NCI-H2196 treated with DMSO at 0.1 percent for 48 hours (cell line): Measurements from ENCODE around the gene PAM16.
A peak's percentile ranks its signal among the peaks of the same experiment; 100 is the strongest.

Experiments
- DNase-seq: peaks from one replicate; lab custom pipeline; 2025; ENCODE audit not compliant: unreplicated experiment; lab: John Stamatoyannopoulos, UW

Gene PAM16

DNA sequence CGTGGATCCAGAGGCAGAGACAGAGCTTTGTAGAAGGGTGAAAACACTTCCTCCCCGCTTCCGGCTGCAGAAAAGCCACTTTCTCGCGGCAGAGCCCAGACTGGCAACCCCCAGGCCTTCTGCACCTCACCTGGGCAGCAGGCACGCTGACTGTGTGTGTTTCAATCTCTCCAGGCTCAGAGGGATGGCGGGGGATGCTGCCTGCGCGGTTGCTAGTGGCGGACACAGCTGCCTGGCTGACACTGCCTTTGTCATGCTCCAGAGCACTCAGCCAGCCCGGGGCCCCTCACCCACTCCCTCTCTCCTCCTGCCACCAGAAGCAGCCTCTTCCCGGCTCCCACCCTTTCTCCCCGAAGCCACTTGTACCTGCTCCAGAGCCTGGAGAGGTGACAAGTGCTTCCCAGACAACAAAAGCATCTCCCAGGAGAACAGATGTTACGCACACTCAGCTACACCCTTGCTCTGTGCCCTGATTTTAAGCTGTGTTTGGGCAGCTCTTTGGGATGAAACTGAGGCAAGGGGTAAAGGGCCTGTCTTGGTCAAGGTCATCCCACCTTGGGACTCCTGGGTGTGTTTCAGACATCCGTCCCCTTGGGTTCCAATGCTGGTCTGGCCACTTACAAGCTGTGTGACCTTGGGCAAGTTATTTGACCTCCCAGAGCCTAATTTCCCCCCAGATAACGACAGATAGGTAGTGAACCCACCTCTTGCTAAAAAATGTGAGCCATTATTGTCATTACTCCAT, 44.5 kb downstream of the PAM16 start:
- DNase-seq, result no peak

DNA sequence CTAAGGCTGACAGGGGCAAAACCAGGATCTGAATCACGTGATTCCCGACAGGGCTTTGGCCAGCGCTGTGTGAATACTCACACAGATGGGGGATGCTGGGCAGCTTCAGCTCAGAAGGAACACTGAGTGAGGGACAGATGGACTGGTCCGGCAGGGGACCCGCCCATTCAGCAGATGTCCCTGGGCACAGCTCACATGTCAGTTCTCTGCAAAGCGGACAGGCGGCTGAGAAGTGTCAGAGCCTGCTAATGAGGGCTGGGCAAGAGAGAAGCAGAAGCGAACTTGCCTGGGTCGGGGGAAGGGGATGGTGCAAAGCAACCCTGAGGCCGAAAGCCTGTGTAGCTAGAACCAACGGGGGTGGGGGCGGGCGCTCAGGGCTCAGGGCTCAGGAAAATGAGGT, 47.1 kb downstream of the PAM16 start:
- DNase-seq, result no peak

DNA sequence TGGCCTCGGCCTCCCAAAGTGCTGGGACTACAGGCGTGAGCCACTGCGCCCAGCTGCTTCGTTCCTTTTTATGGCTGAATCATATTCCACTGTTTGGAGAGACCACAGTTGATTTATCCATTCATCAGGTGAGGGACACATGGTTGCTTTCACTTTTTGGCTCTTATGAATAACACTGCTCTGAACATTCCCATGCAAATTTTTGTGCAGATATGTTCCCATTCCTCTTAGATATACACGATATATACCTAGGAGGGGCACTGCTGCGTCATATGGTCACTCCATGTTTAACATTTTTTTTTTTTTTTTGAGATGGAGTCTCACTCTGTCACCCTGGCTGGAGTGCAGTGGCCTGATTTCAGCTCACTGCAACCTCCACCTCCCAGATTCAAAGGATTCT, 49.2 kb downstream of the PAM16 start:
- DNase-seq, result no peak

DNA sequence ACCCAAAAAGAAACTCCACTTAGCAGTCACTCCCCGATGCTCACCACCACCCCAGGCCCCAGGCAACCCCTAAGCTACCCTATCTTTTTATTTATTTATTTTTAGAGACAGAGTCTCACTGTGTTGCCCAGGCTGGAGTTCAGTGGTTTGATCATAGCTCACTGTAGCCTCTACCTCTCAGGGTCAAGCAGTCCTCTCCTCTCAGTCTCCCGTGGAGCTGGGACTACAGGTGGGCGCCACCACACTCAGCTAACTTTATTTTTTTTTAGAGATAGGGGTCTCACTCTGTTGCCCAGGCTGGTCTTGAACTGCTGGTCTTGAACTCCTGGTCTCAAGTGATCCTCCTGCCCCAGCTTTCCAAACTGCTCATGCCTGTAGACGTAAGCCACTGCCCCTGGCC, 49.9 kb downstream of the PAM16 start:
- no peak for DNase-seq

DNA sequence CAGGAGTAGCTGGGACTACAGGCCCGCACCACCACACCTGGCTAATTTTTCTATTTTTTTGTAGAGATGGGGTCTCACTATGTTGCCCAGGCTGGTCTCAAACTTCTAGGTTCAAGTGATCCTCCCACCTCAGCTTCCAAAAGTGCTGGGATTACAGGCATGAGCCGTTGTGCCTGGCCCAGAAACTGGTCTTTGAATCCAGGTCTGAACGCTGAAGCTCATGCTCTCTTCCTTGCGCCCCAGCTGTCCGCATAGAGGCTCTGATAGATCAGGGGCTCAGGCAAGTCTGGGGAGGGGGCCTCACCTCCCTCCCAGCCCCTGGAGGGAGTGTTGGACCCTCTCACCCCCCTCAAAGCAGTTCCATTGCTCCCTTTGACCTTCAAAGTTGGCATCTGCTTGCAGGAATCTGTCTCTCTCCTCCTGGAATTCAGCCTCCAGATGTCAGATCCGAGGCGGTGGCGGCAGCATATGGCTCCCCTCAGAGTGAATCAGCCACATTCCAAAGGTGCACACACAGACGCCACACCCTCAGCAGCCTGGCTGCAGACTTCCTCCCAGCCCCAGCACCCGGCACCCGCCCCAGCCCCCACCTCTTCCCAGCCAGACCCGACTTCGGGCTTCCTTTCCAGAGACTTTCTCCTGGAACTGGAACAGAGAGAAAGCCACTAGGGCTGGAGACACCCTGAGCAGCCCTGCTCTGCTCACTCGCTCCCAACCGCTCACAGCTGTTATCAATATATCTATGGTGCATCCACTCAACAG, 52.2 kb downstream of the PAM16 start:
- no peak for DNase-seq

DNA sequence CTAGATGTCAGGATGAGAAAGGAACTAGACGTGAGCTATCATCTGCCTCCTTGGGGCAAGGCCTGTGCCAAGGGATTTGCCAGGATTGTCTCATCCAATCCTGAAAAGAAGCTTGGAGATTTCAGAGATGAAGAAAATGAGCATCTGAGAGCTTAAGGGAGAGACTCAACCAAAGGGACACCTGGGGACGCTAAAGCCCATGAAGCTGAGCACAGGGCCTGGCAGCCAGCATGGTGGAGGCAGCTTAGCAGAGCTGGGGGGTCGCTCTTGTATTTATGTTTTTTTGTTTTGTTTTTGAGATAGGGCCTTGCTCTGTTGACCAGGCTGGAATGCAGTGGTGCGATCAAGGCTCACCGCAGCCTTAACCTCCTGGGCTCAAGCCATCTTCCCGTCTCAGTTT, 53.6 kb downstream of the PAM16 start:
- DNase-seq, result no peak

DNA sequence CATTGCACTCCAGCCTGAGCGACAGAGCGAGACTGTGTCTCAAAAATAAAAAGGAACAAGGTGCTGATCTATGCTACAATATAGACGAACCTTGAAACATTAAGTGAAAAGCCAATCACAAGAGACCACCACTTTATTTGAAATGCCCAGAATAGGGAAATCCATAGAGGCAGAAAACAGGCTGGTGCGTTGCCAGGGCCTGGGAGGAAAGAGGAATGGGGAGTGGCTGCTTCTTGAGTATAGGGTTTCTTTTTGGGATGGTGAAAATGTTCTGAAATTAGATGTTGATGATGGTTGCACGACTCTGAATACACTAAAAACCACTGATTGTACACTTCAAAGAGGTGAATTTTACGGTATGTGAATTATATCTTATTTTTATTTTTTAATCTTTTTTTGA, 55.5 kb downstream of the PAM16 start:
- no peak for DNase-seq

DNA sequence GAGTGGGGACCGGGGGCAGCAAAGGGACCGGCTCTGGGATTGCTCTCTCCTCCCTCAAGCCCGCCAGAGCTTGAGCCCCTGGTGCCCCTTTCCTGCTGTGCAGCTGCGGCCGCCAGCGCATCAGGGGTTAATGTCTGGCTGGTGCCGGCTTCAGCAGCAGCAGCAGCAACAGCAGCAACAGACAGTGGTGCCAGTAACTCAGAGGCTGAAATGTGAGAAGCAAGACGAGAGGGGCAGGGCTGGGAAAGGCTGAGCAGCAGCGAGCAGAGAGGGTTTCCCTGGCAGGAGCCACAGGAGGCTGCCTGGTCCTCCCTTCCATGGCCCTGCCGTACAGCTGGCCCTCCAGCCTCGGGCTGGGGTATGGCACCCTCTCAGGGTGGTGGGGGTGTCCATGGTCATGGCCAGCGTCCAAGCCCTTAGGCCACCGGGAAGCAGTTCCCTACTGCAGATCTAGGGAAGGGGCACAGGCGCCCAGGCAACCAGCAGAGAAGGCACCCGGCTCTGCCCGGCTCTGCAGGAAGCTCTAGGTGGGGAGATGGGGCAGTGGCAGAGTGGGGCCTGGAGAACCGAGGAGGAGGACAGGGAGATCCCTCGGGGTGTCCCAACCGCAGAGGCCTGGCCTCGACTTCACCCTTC, 57.2 kb downstream of the PAM16 start:
- peak; percentile 85 for DNase-seq

DNA sequence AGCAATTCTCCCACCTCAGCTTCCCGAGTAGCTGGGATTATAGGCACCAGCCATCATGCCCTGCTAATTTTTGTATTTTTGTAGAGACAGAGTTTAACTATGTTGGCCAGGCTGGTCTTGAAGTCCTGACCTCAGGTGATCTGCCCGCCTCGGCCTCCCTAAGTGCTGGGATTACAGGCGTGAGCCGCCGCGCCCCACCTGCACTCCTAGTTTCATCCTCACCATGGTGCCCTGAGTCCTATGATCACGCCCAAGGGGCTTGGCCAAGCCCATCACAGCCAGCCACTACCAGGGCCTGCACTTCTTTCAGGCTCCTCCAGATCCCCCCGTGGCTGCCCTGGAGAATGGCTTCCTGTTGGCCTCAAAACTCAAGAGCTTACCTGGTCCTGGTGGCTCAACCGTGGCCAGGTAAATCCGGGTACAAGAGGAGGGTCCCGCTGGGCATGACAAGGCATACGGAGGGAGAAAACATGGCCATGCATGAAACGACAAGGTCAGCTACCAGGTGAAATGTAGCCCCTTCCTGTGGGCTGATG, 57.9 kb downstream of the PAM16 start:
- DNase-seq, result no peak

DNA sequence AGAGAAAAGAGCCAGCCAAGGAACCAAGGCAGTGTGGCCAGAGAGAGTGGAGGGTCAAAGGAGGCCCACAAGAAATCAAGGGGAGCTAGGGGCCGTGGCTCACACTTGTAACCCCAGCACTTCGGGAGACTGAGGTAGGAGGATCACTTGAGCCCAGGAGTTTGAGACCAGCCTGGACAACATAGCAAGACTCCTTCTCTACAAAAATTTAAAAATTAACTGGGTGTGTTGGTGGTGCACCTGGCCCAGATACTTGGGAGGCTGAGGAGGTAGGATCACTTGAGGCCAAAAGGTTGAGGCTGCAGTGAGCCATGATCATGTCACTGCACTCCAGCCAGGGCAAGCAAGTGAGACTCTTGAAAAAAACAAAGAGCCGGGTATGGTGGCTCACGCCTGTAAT, 59.4 kb downstream of the PAM16 start:
- DNase-seq, result no peak
